ENCODE measurements around the gene SPEN.
"Not testable (repeated sequence)": the region's sequence is repeated elsewhere in the genome, so short reads cannot be mapped to it uniquely, and the experiment has no call there.

Gene SPEN

DNA sequence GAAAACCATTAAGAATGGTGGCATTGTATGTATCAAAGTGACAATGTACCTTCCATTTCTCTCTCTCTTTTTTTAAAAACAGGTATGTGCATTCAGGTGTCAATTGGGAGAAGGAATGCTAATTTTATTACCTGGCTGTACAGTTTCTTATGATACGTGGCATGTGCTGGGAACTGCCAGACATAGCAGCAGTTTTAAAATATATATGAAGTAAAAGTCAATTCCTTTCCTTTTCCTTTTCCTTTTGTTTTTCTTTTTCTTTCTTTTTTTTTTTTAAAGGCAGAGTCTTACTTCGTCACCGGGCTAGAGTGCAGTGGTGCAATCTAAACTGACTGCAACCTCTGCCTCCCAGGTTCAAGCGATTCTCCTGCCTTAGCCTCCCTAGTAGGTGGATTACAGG, 37.0 kb downstream of the SPEN start:
- no peak overlapping the region for H3K27ac ChIP-seq (ENCODE audit: low read depth, low read length)
- no peak overlapping the region for H3K9ac ChIP-seq (ENCODE audit: low read depth, low read length)
- no peaks in the 10 kb centered on the region for H3K27me3 ChIP-seq (ENCODE audit: control insufficient read depth, insufficient read depth, low read length)
- no peaks in the 10 kb centered on the region for H3K9me3 ChIP-seq (ENCODE audit: control insufficient read depth, insufficient read depth, low read length)
- H3K4me3 ChIP-seq (ENCODE audit: low read depth, low read length) = no peak overlapping the region
- H3K36me3 ChIP-seq (ENCODE audit: control insufficient read depth, insufficient read depth, low read length) = peaks cover 9% of the 10 kb centered on the region
- peaks cover 22% of the 10 kb centered on the region for H3K4me1 ChIP-seq (ENCODE audit: control insufficient read depth, insufficient read depth, low read length)

DNA sequence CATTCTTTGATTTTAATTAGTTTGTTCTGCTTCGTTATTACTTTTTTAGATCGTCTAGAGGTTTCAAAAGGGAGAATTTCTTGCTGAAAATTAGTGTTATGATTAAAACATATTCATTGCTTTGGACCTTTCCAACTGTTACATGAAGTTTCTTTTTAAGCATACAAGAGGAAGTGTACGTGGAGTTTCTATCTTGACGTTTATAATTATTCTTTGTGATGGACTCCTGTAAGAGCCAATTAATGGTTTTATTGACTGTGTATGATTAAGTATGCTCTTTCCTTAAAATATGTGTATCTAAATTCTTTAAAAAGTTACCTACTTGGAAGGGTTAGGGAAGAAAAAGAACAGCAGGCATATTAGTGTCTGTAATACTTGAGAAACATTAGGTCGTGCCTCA, 37.8 kb downstream of the SPEN start:
- peaks cover 22% of the 10 kb centered on the region for H3K4me1 ChIP-seq (ENCODE audit: control insufficient read depth, insufficient read depth, low read length)
- no peak overlapping the region for H3K4me3 ChIP-seq (ENCODE audit: low read depth, low read length)
- H3K27ac ChIP-seq (ENCODE audit: low read depth, low read length) = peak overlapping the region; percentile 93
- H3K9ac ChIP-seq (ENCODE audit: low read depth, low read length) = peak overlapping the region; percentile 71; the same call in 1 of the 2 replicates
- peaks cover 9% of the 10 kb centered on the region for H3K36me3 ChIP-seq (ENCODE audit: control insufficient read depth, insufficient read depth, low read length)
- no peaks in the 10 kb centered on the region for H3K27me3 ChIP-seq (ENCODE audit: control insufficient read depth, insufficient read depth, low read length)
- H3K9me3 ChIP-seq (ENCODE audit: control insufficient read depth, insufficient read depth, low read length) = no peaks in the 10 kb centered on the region

DNA sequence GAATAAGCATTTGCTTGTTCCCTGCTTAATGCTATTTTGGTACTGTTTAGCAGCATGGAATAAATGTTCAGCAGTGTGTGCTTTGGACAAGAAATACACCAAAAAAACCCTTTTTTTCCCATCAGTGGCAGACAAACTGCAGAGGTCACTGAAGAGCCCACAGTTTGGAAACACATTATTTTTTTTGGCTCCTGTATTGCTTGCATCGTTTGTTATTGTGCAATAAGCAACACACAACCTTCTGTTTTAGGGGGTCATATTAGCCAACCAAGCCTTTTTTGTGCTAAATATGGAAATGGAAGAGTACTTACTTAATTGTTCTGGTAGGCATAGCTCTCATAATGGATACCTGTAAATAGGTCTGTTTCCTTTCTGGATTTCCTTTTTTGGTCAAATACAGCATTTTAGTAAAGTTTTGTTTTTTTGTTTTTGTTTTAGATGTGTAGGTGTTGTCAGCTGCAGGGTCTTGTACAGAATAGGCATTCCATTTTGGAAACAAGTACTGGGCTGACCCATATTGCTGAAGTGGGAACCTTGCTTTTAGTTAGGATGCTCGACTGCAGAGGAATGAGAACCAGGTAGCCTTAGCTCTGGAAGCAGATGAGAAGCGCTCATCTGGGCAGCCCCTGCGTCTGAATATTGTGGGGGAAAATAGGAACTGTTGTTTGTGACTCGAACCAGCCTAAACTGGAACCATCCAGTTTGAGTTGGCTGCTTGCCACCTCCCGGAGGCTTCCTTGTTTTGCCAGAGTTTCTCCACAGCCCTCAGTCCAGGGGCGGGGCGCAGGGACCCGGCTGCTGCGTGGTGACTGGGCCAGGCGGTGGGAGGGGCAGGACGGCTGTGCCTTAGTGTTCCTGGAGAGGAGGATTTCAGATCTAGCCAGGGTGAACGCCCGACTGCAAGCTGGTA, 38.4 kb downstream of the SPEN start:
- Histone ChIP-seq H3K27ac (ENCODE audit: low read depth, low read length) (peak overlapping the region; percentile 93), H3K36me3 (ENCODE audit: control insufficient read depth, insufficient read depth, low read length) (peaks cover 6% of the 10 kb centered on the region), H3K9ac (ENCODE audit: low read depth, low read length) (peak overlapping the region; percentile 71), H3K4me1 (ENCODE audit: control insufficient read depth, insufficient read depth, low read length) (peaks cover 22% of the 10 kb centered on the region), H3K4me3 (ENCODE audit: low read depth, low read length) (peak overlapping the region; percentile 24; the same call in 1 of the 2 replicates), H3K9me3 (ENCODE audit: control insufficient read depth, insufficient read depth, low read length) (no peaks in the 10 kb centered on the region), H3K27me3 (ENCODE audit: control insufficient read depth, insufficient read depth, low read length) (no peaks in the 10 kb centered on the region)

DNA sequence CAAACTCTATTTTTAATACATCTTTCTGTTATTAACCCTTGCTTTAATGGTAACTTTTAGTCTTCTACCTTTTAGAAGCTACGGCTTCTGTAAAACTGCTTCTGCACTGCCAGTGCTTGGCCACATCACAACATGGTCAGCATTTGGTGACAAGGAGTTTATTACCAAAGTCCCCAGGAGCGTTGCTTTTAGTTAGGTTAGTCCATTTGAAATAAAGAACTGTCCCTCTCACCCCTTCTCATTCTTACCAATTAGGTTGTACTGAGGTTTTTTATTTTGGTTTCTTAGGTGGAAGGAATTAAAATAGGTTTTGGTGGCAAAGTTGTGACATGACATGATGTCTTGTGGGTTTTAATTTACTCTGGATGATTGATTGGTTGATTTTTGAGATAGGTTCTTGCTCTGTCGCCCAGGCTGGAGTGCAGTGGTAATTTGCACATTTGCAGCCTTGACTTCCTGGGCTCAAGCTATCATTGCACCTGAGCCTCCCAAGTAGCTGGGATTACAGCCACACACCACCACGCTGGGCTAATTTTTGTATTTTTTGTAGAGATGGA, 39.2 kb downstream of the SPEN start:
- Histone ChIP-seq H3K36me3 (ENCODE audit: control insufficient read depth, insufficient read depth, low read length) (no peaks in the 10 kb centered on the region), H3K27me3 (ENCODE audit: control insufficient read depth, insufficient read depth, low read length) (no peaks in the 10 kb centered on the region), H3K9me3 (ENCODE audit: control insufficient read depth, insufficient read depth, low read length) (no peaks in the 10 kb centered on the region), H3K27ac (ENCODE audit: low read depth, low read length) (peak overlapping the region; percentile 93), H3K9ac (ENCODE audit: low read depth, low read length) (no peak overlapping the region), H3K4me3 (ENCODE audit: low read depth, low read length) (peak overlapping the region; percentile 12; the same call in 1 of the 2 replicates), H3K4me1 (ENCODE audit: control insufficient read depth, insufficient read depth, low read length) (peaks cover 22% of the 10 kb centered on the region)

DNA sequence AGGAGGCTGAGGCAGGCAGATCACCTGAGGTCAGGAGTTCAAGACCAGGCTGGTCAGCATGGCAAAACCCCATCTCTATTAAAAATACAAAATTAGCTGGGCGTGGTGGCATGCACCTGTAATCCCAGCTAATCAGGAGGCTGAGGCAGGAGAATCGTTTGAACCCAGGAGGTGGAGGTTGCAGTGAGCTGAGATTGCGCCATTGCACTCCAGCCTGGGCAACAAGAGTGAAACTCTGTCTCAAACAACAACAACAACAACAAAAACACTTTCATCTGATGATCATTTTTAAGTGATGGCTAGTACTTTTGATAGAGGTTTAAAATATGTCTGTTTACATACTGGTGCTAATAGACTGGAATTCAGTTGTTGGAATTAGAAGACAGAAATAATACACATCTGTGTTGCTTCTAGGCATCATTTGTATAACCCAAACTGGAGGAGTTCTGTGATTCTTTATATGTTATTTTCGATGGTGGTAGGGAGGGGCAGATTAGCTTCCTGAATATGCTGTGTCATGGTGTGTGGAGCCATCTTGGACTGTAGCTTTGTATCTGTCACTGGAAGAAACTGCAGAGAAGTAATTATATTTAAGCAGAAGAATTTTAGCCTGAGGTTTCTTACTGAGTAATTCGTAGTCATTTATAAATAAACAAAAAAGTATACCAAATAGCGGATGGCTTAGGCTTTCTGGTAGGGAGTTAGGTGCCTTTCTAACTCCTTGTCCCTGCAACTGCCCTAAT, 45.5 kb downstream of the SPEN start:
- not testable (repeated sequence) for H3K9me3 ChIP-seq (ENCODE audit: control insufficient read depth, insufficient read depth, low read length); H3K36me3 ChIP-seq (ENCODE audit: control insufficient read depth, insufficient read depth, low read length); H3K4me3 ChIP-seq (ENCODE audit: low read depth, low read length); H3K27ac ChIP-seq (ENCODE audit: low read depth, low read length); H3K27me3 ChIP-seq (ENCODE audit: control insufficient read depth, insufficient read depth, low read length); H3K4me1 ChIP-seq (ENCODE audit: control insufficient read depth, insufficient read depth, low read length); H3K9ac ChIP-seq (ENCODE audit: low read depth, low read length)

DNA sequence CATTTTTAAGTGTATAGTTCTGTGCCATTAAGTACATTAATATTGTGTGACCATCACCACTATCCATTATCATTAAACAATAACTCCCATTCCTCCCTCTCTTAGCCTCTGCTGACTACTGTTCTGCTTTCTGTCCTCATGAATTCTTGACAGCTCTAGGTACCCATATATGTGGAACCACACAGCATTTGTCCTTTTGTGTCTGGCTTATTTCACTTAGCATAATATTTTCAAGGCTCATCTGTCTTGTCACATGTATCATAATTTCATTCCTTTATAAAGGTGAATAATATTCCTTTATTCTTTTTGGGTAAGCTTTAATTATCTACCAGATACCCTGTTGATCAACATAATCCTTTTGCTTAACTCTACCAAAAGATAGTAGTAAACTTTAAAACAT, 47.7 kb downstream of the SPEN start:
- H3K4me3 ChIP-seq (ENCODE audit: low read depth, low read length) = no peak overlapping the region
- no peaks in the 10 kb centered on the region for H3K36me3 ChIP-seq (ENCODE audit: control insufficient read depth, insufficient read depth, low read length)
- H3K27ac ChIP-seq (ENCODE audit: low read depth, low read length) = no peak overlapping the region

DNA sequence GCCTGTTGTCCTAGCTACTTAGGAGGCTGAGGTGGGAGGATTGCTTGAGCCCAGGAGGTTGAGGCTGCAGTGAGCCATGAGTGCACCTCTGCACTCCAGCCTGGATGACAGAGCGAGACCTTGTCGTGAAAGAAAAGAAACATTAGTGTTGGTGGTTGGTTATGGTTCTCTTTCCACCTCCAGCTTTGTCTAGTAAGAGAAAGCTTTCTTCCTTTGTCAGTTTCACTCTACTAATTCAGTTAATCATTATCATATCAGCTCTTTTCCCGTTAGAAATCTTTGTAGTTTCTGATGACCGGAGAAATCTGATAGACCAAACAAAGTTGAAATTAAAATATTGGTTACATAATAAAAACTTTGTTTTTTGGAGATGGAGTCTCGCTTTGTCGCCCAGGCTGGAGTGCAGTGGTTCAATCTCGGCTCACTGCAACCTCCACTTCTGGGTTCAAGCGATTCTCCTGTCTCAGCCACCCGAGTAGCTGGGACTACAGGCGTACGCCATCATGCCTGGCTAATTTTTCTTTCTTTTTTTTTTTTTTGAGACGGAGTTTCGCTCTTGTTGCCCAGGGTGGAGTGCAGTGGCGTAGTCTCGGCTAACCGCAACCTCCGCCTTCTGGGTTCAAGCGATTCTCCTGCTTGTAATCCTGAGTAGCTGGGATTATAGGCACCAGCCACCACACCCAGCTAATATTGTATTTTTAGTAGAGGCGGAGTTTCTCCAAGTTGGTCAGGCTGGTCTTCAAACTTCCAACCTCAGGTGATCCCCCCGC, 49.5 kb downstream of the SPEN start:
- not testable (repeated sequence) for H3K9ac ChIP-seq (ENCODE audit: low read depth, low read length); H3K9me3 ChIP-seq (ENCODE audit: control insufficient read depth, insufficient read depth, low read length); H3K4me3 ChIP-seq (ENCODE audit: low read depth, low read length); H3K27me3 ChIP-seq (ENCODE audit: control insufficient read depth, insufficient read depth, low read length); H3K36me3 ChIP-seq (ENCODE audit: control insufficient read depth, insufficient read depth, low read length)
- Histone ChIP-seq H3K27ac (ENCODE audit: low read depth, low read length) (peak overlapping the region; percentile 42), H3K4me1 (ENCODE audit: control insufficient read depth, insufficient read depth, low read length) (peaks cover 12% of the 10 kb centered on the region; the same call in 1 of the 2 replicates)

More for the DNA sequence above, 47.7 kb downstream of the SPEN start:
- Histone ChIP-seq H3K9me3 (ENCODE audit: control insufficient read depth, insufficient read depth, low read length) (no peaks in the 10 kb centered on the region), H3K9ac (ENCODE audit: low read depth, low read length) (no peak overlapping the region), H3K4me1 (ENCODE audit: control insufficient read depth, insufficient read depth, low read length) (peaks cover 3% of the 10 kb centered on the region; the same call in 1 of the 2 replicates), H3K27me3 (ENCODE audit: control insufficient read depth, insufficient read depth, low read length) (no peaks in the 10 kb centered on the region)

DNA sequence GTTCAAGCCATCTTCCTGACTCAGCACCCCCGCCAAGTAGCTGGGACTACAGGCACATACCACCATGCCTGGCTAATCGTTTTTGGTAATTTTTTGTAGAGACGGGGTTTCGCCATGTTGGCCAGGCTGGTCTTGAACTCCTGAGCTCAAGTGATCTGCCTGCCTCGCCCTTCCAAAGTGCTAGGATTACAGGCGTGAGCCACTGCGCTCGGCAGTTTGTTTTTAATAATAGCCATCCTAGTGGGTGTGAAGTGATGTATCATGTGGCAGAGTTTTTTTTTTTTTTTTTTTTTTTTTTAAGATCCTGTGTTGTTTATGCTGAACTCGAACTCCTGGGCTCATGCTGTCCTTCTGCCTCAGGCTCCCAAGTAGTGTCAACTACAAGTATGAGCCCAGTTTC, 51.8 kb downstream of the SPEN start:
- no peaks in the 10 kb centered on the region for H3K36me3 ChIP-seq (ENCODE audit: control insufficient read depth, insufficient read depth, low read length)
- H3K27me3 ChIP-seq (ENCODE audit: control insufficient read depth, insufficient read depth, low read length) = no peaks in the 10 kb centered on the region
- H3K9me3 ChIP-seq (ENCODE audit: control insufficient read depth, insufficient read depth, low read length) = no peaks in the 10 kb centered on the region
- H3K9ac ChIP-seq (ENCODE audit: low read depth, low read length) = no peak overlapping the region
- no peak overlapping the region for H3K4me3 ChIP-seq (ENCODE audit: low read depth, low read length)
- H3K27ac ChIP-seq (ENCODE audit: low read depth, low read length) = no peak overlapping the region
- H3K4me1 ChIP-seq (ENCODE audit: control insufficient read depth, insufficient read depth, low read length) = peaks cover 12% of the 10 kb centered on the region; the same call in 1 of the 2 replicates

DNA sequence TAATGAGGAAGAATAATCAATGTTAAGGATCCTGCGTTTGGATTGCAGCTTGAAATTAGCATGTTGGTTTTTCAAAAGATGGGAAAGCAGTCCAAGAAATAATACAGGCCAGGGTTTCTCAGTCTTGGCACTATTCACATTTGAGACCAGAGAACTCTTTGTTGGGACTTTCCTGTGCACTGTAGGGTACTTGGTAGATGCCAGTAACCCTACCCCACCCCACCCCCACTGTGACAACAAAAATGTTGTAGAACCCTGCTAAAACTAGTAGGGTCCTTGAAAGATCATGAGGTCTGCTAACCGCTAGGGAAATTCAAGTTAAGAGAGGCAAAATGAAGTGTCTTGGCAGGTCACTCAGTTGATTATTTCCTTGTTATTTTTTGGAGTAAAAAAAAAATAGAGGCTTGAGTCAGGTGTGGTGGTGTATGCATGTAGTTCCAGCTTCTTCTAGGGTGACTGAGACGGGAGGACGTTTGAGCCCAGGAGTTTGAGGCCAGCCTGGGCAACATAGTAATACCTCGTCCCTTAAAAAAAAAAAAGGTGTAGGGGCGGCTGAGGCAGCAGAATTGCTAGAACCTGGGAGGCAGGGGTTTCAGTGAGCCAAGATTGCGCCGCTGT, 53.3 kb downstream of the SPEN start:
- no peak overlapping the region for H3K4me3 ChIP-seq (ENCODE audit: low read depth, low read length)
- H3K27me3 ChIP-seq (ENCODE audit: control insufficient read depth, insufficient read depth, low read length) = no peaks in the 10 kb centered on the region
- H3K27ac ChIP-seq (ENCODE audit: low read depth, low read length) = peak overlapping the region; percentile 45
- no peaks in the 10 kb centered on the region for H3K9me3 ChIP-seq (ENCODE audit: control insufficient read depth, insufficient read depth, low read length)
- H3K9ac ChIP-seq (ENCODE audit: low read depth, low read length) = no peak overlapping the region
- H3K4me1 ChIP-seq (ENCODE audit: control insufficient read depth, insufficient read depth, low read length) = peaks cover 12% of the 10 kb centered on the region; the same call in 1 of the 2 replicates
- no peaks in the 10 kb centered on the region for H3K36me3 ChIP-seq (ENCODE audit: control insufficient read depth, insufficient read depth, low read length)

DNA sequence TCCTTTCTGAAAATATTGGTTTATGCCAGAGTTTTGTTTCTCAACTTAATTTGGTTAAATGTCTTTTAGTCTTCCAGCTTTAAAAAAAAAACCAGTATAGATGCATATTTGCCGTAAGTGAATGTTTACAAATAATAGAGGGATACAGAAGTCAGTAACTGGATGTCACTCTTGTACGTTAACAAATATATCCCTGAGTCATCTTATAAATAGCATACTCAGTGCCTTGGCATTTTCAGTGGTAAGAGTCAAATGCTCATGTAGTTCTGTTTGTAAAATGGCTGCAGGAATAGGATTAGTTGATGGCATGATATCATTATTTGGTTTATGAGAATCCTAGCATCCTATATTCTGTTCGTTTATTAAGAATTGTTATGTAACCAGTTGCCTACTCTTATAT, 55.4 kb downstream of the SPEN start:
- no peaks in the 10 kb centered on the region for H3K27me3 ChIP-seq (ENCODE audit: control insufficient read depth, insufficient read depth, low read length)
- no peak overlapping the region for H3K9ac ChIP-seq (ENCODE audit: low read depth, low read length)
- H3K4me3 ChIP-seq (ENCODE audit: low read depth, low read length) = no peak overlapping the region
- H3K9me3 ChIP-seq (ENCODE audit: control insufficient read depth, insufficient read depth, low read length) = no peaks in the 10 kb centered on the region
- H3K36me3 ChIP-seq (ENCODE audit: control insufficient read depth, insufficient read depth, low read length) = no peaks in the 10 kb centered on the region
- H3K4me1 ChIP-seq (ENCODE audit: control insufficient read depth, insufficient read depth, low read length) = peaks cover 12% of the 10 kb centered on the region; the same call in 1 of the 2 replicates
- no peak overlapping the region for H3K27ac ChIP-seq (ENCODE audit: low read depth, low read length)
